DMS79 (cell line): ENCODE data around the gene ACVRL1.
A peak's percentile ranks its signal among the peaks of the same experiment; 100 is the strongest.

ENCODE experiments used
- DNase-seq: peaks from one replicate; lab custom pipeline; 2025; lab: John Stamatoyannopoulos, UW

Gene ACVRL1

GRCh38 chr12:51915951-51916350 is 8.6 kb downstream of the ACVRL1 start:
- DNase-seq, result no peak

- DNase-seq, result no peak
These were observed 9.8 kb downstream of the ACVRL1 start for GRCh38 chr12:51917041-51917590.

- DNase-seq, result no peak
These were observed 10.6 kb downstream of the ACVRL1 start for GRCh38 chr12:51917746-51918453.

- no peak for DNase-seq
These were observed 12.7 kb downstream of the ACVRL1 start for GRCh38 chr12:51920046-51920445.

- no peak for DNase-seq
These were observed 13.9 kb downstream of the ACVRL1 start for GRCh38 chr12:51921017-51921725.

- DNase-seq, result no peak
These were observed 14.8 kb downstream of the ACVRL1 start for GRCh38 chr12:51922146-51922545.

GRCh38 chr12:51922762-51923505 is 15.6 kb downstream of the ACVRL1 start:
- DNase-seq, result no peak

GRCh38 chr12:51923506-51924365 is 16.4 kb downstream of the ACVRL1 start:
- no peak for DNase-seq

GRCh38 chr12:51924551-51925319 is 17.4 kb downstream of the ACVRL1 start:
- DNase-seq, result no peak

- DNase-seq, result no peak
These were observed 18.2 kb downstream of the ACVRL1 start for GRCh38 chr12:51925346-51926063.

GRCh38 chr12:51926064-51926632 is 18.8 kb downstream of the ACVRL1 start:
- no peak for DNase-seq

GRCh38 chr12:51926718-51927117 is 19.4 kb downstream of the ACVRL1 start:
- no peak for DNase-seq

- no peak for DNase-seq
These were observed 25.1 kb downstream of the ACVRL1 start for GRCh38 chr12:51932218-51933076.

GRCh38 chr12:51934080-51934479 is 26.8 kb downstream of the ACVRL1 start:
- DNase-seq, result no peak

GRCh38 chr12:51937926-51938325 is 30.6 kb downstream of the ACVRL1 start:
- no peak for DNase-seq

GRCh38 chr12:51938726-51939125 is 31.4 kb downstream of the ACVRL1 start:
- DNase-seq, result no peak

GRCh38 chr12:51941011-51941581 is 33.8 kb downstream of the ACVRL1 start:
- peak; percentile 59 for DNase-seq

- DNase-seq, result no peak
These were observed 34.3 kb downstream of the ACVRL1 start for GRCh38 chr12:51941604-51942003.

GRCh38 chr12:51942056-51942455 is 34.8 kb downstream of the ACVRL1 start:
- no peak for DNase-seq
